HG02610 (cell line): ENCODE data around the gene OXCT1.
"Not testable (repeated sequence)": the region's sequence is repeated elsewhere in the genome, so short reads cannot be mapped to it uniquely, and the experiment has no call there.

ENCODE experiments used
- ATAC-seq: cut with Tn5 transposase; IDR thresholded peaks from one replicate; pipeline ENCODE4 v1.9.1; 2021; ENCODE audit warnings: mild to moderate bottlenecking, moderate library complexity; ENCODE audit not compliant: unreplicated experiment

The OXCT1 gene

DNA sequence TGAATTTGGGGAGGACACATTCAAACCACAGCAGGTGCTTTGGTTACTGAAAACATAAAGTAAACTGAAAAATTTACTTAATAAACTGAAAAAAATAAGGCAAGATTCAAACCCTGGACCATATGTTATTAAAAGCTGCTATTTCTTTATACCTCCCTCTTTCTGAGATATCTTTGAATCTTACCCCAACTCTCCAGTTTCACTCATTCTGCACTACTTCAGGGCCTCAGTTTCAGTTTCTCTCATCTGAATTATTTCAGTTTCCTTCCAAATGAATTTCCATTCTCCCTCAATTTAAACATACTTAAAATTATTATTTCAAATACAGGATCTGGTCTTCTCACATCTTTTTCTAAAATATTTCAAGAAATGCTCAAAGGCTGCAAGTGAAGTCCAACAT, 4.9 kb upstream of the OXCT1 start:
- peak; percentile 21 for ATAC-seq

DNA sequence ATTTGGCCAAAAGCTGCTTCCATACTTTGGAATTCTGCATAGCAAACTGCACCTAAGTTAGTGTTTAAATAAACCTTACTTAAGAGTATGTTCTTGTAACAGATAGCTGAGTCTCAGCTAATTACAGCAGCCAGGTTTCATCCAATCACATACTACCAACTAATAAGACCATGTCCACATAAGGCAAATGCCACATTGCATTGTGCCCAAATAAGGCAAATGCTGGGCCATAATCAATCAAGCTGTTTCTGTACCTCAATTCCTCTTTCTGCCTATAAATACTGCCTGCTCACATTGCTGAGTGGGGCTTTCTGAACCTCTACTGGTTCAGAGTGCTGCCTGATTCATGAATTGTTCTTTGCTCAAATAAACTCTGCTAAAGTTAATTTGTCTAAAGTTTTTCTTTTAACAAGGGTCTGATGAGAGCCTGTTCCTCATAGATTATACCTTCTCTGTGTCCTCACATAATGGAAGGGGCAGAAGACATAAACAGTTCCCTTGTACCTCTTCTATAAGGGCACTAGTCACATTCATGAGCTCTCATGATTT, 4.4 kb upstream of the OXCT1 start:
- ATAC-seq, result no peak

DNA sequence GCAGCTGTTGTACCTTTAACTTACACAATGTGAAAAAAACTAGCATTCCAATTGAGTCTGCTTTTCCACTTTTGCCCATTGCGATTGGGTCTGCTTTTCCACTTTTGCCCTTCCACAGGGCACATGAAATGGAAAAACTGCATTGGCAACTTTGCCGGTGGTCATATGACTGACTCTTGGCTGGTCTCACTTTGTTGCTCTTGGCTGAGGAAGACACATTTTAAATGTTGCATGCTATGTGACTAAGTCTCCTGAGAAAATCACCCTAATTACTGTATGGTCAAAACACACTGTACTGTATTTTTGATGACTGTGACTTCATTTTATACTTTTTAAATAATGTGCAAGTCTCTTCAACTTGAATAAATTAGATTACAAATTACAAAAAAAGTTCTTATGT, 1.6 kb upstream of the OXCT1 start:
- no peak for ATAC-seq

DNA sequence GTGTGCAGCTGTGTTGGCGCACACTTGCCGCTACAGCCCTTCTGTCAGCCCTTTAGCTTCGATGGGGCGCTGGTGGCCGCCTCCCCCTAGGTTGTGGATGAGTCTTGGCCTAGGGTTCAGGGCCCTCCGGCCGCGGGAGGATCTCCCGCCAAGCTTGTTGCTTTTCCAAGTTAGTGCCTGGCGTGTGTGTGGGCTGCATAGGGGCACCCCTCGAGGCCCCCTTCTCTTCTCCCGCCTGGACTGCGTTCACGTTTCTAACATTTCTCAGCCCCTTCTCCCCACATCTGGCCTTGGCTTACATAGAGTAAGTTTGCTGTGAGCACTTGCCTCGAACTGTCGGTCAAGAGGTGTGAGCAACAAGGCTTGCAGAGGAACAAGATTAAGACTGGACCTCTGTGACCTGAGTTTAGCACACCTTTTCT, 413 bp upstream of the OXCT1 start:
- ATAC-seq, result no peak

DNA sequence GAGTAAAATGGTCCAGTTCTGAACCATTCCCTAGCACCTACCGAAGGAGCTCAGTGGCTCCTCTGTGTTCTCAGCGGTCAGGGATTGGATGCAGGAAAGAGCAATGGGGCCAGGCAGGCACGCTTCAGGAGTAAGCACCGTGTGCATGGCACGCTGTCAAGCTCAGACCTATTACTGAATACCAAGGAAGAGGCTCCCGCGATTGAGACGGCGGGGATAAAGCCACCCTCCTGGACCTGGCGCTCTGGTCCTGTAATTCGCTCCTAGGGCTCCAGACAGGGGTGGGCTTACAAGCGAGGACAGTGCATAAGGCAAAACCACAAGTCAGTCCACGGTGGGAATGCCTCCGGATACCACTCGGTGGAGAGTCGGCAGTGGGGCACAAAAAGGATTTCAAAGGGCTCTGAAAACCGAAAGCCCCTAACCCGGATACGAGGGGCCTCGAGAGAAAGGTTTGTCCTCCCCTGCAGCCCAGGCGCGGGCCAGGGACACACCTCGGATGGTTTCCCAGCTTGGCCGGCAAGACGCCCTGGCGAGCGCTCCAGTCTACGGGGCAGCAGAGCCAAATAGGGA, 988 bp downstream of the OXCT1 start:
- no peak for ATAC-seq

DNA sequence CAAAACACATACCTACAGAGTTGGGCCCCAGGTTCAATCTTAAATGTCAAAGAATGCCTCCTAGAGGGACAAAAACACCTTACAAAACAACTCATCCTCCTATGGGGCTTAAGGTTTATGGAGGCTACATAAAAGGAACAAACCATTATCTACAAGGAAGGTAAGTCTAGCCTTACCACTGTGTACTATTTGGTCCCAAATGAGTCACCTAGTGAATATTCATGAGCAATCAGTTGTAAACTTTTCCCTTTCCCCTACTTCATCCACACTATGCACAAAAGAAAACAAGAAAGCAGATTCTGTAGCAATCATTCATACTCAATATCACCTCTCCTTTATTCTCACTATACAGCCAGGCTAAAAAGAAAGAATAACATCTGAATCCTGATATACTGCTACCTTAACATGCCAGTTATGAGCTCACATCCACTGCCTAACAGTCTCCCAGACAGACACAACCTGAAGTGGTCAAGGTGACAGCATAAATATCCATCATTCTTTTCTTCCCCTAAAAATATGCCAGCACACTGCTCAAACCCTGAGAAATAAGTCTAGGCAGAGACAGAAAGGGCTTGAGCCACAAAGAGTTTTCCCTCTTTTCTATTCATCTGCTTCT, 6.2 kb downstream of the OXCT1 start:
- ATAC-seq, result peak; percentile 88

DNA sequence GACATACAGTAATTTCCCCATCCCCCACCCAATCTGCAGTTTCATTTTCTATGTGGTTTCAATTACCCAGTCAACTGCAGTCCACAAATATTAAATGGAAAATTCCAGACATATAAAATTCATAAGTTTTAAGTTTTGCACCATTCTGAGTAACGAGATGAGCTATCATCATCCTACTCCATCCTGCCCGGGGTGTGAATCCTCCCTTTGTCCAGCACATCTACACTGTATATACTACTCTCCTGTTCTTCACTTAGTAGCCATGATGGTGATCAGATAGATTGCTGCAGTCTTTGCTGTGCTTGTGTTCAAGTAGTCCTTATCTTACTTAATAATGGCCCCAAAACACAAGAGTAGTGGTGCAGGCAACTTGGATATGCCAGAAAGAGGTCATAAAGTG, 11.3 kb downstream of the OXCT1 start:
- no peak for ATAC-seq

DNA sequence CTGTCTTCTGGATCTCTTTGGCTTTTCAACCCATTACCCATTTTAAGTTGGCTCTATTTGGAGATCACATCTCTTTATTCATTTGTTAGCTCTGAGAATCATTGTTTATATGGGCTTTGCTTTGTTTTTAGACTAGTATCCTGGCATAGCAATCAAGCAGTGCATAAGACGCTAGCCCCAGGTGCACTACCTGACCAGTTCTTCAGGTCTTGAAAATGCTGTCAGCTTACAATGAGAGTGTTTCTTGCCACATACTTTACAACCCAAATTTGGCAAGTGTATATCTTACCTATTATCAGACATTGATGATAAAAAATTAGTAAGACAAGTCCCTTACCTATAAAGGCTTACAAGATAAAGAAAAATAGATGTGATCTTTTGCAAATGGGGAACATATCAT, 12.2 kb downstream of the OXCT1 start:
- ATAC-seq, result no peak

DNA sequence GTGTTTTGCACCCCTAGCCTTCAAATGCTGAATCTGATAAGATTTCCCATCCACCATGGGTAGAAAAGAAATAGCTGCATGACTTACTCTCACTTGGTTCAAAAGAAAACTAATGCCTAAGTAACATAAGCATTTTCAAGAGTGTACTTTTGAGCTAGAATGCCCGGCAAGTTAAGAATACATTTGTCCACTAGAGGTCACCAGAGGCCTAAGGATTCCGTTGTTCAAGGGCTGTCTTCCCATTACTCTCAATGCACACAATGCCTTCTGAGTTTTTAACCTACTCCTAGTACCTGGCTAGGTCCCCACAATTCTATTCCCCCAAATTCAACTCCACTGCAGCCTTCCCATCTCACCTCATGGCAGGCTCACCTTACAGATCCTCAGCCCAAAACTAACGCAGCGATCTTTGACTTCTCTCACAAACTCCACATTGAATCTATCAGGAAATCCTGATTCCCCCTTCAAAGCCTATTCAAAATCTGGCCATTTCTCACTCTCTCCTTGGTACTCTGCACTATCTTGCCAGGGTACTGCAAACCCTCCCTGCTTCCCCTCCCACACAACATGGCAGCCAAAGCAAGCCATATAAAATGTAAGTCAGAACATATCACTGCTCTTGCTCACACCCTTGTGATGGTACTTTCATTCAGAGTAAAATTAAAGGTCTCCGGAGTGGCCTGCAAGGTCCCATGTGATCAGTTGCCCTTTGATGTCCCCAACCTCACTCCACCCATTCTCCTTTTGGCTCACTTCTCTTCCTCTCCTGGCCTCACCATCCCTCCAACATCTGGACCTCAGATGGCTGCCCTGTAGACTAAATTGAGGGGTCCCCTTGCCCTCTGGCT, 13.4 kb downstream of the OXCT1 start:
- ATAC-seq, result peak; percentile 87

DNA sequence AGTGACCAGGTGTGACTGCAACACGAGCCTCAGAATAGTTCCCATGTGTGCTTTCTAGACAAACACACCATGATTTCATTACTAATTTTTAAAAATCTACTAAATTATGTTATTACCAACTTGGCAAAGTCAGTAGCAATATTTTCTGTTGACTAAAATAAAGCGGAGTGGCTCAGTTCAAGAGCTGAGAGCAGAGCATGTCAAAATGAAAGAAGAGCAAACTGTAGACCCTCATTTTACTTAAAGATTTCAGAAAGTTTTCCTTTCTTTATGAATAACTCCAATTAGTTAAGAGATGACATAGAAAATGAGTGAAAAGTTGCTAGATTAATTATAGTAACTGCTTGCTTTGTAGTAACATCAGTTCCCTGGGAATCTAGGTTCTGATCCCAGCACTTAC, 17.9 kb downstream of the OXCT1 start:
- no peak for ATAC-seq

DNA sequence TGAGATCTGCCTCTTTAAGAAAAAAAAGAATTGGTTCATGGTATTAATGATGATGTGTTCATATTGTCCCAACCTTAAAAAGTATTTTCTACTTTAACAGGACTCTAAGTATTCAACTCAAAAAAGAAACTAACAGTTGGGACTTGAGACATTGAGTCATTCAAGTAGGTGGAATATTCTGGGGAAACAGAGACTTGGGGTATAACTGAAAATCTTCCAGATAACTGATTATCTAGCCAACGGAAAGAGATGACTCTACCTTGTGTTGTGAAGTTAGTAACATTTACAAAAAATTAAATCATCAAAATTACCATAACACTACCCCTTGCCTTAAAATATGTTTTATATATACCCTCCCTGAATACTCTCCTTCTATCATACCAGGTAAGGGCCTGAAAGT, 19.1 kb downstream of the OXCT1 start:
- no peak for ATAC-seq

DNA sequence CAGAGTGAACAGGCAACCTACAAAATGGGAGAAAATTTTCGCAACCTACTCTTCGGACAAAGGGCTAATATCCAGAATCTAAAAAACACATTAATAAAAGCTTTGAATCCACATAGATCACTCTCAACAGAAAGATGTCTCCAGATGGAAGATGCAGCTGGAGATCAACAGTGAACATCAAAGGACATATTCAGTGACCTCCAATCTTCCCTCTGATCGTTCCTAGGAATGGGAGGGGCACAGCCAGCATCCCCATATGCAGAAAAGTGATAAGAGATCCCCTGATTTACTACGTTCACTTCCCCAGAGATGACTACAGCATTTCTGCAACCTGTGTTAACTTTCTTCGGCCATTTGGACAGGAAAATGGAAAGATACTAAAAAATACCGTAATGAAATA, 21.2 kb downstream of the OXCT1 start:
- no peak for ATAC-seq

DNA sequence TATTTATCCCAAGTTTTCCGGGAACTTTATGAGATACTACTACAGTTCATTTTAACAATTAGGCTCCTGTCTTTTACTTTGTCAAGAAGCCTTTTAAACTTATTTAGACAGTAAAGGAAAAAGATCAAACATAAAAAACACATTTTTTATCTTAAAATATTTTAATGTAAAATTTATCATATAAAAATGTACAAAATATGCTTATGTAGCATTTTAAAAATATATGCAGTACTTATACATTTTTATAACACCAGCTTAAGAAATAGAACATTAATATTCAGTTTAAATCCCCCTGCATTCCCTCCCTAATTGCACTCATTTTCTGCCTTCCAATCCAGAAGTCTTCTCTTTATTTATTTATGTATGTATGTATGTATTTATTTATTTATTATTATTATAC, 24.5 kb downstream of the OXCT1 start:
- ATAC-seq, result not testable (repeated sequence)

DNA sequence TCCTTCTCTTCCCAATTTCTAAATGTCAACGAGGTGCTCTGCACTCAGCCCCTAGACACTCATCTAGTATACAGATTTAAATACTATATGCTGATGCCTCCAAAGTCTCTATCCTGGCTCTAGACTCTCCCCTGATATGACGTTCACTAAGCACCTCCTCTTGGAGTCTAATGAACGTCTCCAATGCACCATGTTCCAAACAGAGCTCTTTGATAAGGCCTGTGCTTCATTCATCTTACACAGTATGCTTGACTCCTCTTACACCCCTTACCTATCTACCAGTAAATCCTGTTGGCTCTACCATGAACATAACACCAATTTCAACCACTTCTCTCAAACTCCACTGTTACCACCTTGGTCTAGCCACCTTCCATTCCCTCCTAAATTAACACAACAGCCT, 25.7 kb downstream of the OXCT1 start:
- ATAC-seq, result no peak

DNA sequence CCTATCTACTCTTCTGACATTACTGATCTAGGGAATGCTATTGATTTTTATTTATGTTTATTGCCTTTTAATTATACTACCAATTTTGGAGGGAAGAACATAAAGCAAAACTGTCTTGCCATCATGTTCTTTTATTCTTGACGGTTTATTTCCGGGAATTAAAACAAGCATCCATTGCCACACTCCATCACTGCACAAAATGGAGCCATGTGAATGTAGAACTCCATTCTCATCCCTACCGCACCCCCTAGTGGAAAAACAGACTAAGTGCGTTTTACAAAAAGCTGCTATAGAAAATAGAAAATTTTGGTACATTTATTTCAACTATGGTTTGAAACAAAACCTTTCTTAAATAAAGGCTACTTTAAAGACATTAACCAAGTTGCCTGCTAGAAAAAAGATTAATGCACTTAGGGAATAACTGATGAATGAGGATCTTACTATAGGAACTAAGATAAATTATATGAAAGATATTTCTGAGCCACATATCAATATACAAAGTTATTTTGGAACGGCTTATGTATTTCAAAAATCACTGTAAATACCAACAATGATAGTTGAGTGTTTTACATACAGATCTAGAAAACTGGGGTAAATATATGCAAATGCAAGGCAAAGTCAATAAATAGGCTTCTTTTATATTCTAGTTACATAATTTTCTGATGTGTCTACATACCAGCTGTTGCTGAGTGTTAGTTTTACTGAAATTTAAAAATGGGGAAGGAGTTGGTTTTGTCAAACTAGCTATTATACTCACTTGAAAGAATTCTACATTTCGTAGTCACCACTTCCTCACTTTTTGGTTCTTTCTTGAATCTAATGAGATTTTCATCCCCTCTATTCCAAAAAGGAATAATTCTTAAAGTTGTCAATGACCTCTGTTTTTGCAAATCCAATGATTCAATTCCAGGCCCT, 26.5 kb downstream of the OXCT1 start:
- peak; percentile 61 for ATAC-seq

DNA sequence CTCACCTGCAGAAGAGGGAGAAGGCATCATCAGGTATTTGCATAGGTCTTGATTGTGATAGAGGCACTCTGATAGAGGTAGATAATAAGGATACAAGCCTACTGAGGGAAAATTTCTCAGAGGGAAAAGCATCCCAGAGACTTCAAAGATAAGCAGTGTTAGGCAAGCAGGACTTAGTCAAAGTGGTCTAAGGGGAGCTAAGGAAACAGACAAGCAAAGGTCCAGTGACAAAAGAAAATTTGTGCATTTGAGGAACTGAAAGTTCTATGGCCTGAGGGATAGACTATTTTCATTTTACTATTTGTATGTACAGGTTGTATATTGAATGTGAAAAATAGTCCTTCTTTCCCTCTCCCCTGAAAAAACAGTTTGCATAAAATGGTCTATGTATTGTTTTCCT, 27.4 kb downstream of the OXCT1 start:
- peak; percentile 80 for ATAC-seq

DNA sequence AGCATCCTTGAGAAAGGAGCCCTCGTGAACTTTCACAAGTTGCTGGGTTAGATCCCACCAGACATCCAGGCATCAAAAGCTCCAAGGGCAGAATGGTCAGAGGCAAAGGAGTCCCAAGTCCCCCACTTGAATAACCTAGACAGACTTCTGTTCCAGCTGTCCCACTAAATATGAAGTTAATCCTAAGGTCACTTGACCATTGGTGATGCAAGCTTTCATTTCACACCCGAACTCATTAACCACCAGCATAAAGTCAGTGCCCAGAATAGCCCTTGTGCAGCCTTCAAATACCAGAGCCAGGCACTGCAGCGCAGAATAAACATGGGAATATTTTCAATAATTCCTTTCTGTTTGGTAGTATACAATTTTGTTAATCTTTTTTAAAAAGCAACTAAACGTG, 28.9 kb downstream of the OXCT1 start:
- no peak for ATAC-seq

DNA sequence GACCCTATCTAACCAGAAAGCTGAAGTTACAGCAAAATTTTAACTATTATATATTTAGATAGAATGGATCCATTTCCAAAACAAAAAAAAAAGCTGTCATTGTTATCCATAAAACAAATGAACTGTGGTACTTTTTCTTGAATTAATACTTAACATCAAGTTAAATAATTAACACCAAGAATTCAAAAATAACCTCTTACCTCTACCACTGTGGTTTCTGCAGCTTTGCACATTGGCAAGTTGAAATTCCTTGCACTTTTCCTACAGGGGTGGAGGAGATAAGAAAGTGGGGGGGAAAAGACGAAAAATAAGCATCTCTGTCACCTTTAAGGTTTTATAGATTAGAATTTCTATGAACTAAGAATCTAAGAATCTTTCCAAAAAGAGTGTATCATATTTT, 30.0 kb downstream of the OXCT1 start:
- no peak for ATAC-seq

DNA sequence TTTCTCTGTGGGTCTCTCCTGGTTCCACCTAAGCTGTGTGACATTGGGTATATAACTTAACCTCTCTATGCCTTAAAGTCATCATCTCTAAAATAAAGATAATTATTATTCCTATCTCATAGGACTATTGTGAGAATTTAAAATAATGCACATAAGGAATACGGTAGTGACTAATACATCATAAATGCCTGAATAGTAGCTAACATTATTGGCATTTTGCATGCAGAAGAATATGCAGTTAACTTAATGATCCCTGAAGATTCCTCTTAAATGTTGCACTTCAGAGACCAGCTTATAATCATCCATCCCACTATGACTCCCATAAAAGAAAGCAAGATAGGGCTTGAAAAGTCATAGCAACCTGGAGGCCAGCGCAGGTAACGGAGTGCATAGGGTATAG, 32.4 kb downstream of the OXCT1 start:
- ATAC-seq, result no peak

DNA sequence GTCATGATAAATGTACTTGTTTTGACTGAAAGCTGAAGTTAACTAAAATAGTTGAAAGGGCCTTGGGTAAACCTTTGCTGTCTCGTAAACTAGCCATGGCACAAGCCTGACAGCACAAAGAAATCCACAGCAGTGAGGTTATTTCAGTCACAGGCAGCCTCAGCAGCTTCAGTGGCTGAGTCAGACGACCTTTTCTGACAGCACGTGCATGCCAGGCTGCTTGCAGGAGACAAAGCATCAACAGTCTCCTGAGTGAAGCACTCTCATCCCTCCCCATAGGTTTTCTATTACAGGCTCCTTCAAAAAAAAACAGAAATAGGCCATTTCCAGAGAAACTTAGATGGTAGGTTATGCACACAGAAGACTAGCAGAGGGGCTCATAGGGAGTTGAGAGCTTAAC, 34.6 kb downstream of the OXCT1 start:
- ATAC-seq, result no peak

DNA sequence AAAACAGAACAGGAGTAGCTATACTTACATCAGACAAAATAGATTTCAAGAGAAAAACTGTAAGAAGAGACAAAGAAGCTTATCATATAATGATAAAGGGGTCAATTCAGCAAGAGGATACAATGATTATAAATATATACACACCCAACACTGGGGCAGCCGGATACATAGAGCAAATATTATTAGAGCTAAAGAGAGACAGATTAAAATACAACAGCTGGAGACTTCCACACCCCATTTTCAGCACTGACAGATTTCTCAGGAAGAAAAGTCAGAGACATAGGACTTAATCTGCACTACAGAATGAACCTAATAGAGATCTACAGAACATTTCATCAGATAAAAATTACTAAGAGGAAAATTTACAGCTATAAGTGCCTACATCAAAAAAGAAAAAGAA, 35.7 kb downstream of the OXCT1 start:
- ATAC-seq, result no peak
